OCI-LY7 (cell line): ENCODE data around the gene GMPR2.

Source experiments
- CTCF ChIP-seq: fragments of 200-600 bp; sonication (generic); conservative IDR thresholded peaks from 2 replicates; pipeline ENCODE4 v1.5.1; 2014; ENCODE audit warnings: mild to moderate bottlenecking, antibody characterized with exemption, low read length, moderate library complexity, mixed read lengths
- EZH2phosphoT487 ChIP-seq: fragments of 200-600 bp; sonication (generic); IDR thresholded peaks from 2 replicates; pipeline ENCODE4 v1.6.1; 2018; ENCODE audit warnings: low read depth, borderline replicate concordance, mild to moderate bottlenecking, mixed run types, antibody characterized with exemption, low read length, moderate library complexity, mixed read lengths

GRCh38 chr14:24188251-24189058 lies 44.3 kb upstream of the GMPR2 start, which contains the start of gene IPO4:
- TF ChIP-seq CTCF (no peak), EZH2phosphoT487 (no peak)
